Neuronal stem cell (in vitro differentiated cells): ENCODE measurements around the gene GRPEL2.

ENCODE experiments used
- DNase-seq: peaks from one replicate; pipeline ENCODE4 v3.0.0-alpha.2; 2013; ENCODE audit warnings: low spot score
- H2AFZ ChIP-seq: one replicate; pipeline ENCODE4 v1.6.1; 2013; ENCODE audit warnings: mild to moderate bottlenecking, low read length, inconsistent platforms
- H2AK5ac ChIP-seq: 2 replicates; pipeline ENCODE4 v1.6.1; 2013; ENCODE audit warnings: low read depth, mild to moderate bottlenecking, inconsistent platforms, low read length, moderate library complexity, mixed read lengths
- H2BK120ac ChIP-seq: 2 replicates; pipeline ENCODE4 v1.6.1; 2013; ENCODE audit warnings: low read depth, mild to moderate bottlenecking, inconsistent platforms, low read length, moderate library complexity, mixed read lengths
- H2BK12ac ChIP-seq: one replicate; pipeline ENCODE4 v1.6.1; 2013; ENCODE audit warnings: low read length, inconsistent platforms
- H2BK15ac ChIP-seq: 2 replicates; pipeline ENCODE4 v1.6.1; 2013; ENCODE audit warnings: mild to moderate bottlenecking, low read length, inconsistent platforms, mixed read lengths
- H2BK5ac ChIP-seq: one replicate; pipeline ENCODE4 v1.6.1; 2013; ENCODE audit warnings: inconsistent platforms, mild to moderate bottlenecking, low read length, moderate library complexity
- H3K14ac ChIP-seq: one replicate; pipeline ENCODE4 v1.6.1; 2013; ENCODE audit warnings: low read length, inconsistent platforms
- H3K18ac ChIP-seq: 2 replicates; pipeline ENCODE4 v1.6.1; 2013; ENCODE audit warnings: low read length, inconsistent platforms
- H3K23ac ChIP-seq: 2 replicates; pipeline ENCODE4 v1.6.1; 2013; ENCODE audit warnings: low read depth, mild to moderate bottlenecking, mixed read lengths, low read length, inconsistent platforms; ENCODE audit not compliant: poor library complexity
- H3K27ac ChIP-seq: replicated peaks from 3 replicates; pipeline ENCODE4 v1.5.1; 2013; ENCODE audit warnings: low read length, inconsistent platforms
- H3K27me3 ChIP-seq, 3 experiments: 2 replicates each; pipeline ENCODE4 v1.6.1; 2013; ENCODE audit warnings: low read length in 3 of 3, mild to moderate bottlenecking in 2 of 3, inconsistent platforms in 1 of 3, low read depth in 1 of 3, mixed read lengths in 1 of 3, moderate library complexity in 1 of 3; ENCODE audit not compliant: control insufficient read depth in 3 of 3, insufficient read depth in 3 of 3
- H3K36me3 ChIP-seq, 2 donors: replicated peaks in 1 of 2; 2 replicates each; pipeline ENCODE4 v1.6.1; 2013; ENCODE audit warnings: low read length in 2 of 2; ENCODE audit not compliant: control insufficient read depth in 2 of 2, insufficient read depth in 2 of 2
- H3K4ac ChIP-seq: 2 replicates; pipeline ENCODE4 v1.6.1; 2013; ENCODE audit warnings: inconsistent platforms, mild to moderate bottlenecking, low read length, moderate library complexity
- H3K4me1 ChIP-seq, 2 donors: 1 replicate in 1 of 2; 2 replicates in 1 of 2; pipeline ENCODE4 v1.6.1; 2013; ENCODE audit warnings: low read length in 2 of 2, low read depth in 1 of 2; ENCODE audit not compliant: control insufficient read depth in 2 of 2, insufficient read depth in 1 of 2
- H3K4me2 ChIP-seq: one replicate; pipeline ENCODE4 v1.6.1; 2013; ENCODE audit warnings: mild to moderate bottlenecking, low read length, inconsistent platforms; ENCODE audit not compliant: insufficient read depth, poor library complexity, severe bottlenecking
- H3K4me3 ChIP-seq, 2 donors: 2 replicates each; pipeline ENCODE4 v1.5.1; 2013; ENCODE audit warnings: low read length in 2 of 2, mild to moderate bottlenecking in 2 of 2, inconsistent platforms in 1 of 2, moderate library complexity in 1 of 2
- H3K79me1 ChIP-seq: one replicate; pipeline ENCODE4 v1.6.1; 2013; ENCODE audit warnings: low read depth, mild to moderate bottlenecking, inconsistent platforms, low read length, moderate library complexity
- H3K9ac ChIP-seq: one replicate; pipeline ENCODE4 v1.6.1; 2013; ENCODE audit warnings: mild to moderate bottlenecking, low read depth, low read length, inconsistent platforms; ENCODE audit not compliant: poor library complexity
- H3K9me3 ChIP-seq, 2 donors: replicated peaks in 1 of 2; 2 replicates each; pipeline versions ENCODE3 to v1.6.1; 2013; ENCODE audit warnings: low read length in 2 of 2, mild to moderate bottlenecking in 2 of 2, inconsistent platforms in 1 of 2, low read depth in 1 of 2, mixed read lengths in 1 of 2, moderate library complexity in 1 of 2; ENCODE audit not compliant: control insufficient read depth in 2 of 2, insufficient read depth in 1 of 2
- H4K8ac ChIP-seq: one replicate; pipeline ENCODE4 v1.6.1; 2013; ENCODE audit warnings: low read depth, mild to moderate bottlenecking, inconsistent platforms, low read length, moderate library complexity
- H4K91ac ChIP-seq: one replicate; pipeline ENCODE4 v1.6.1; 2013; ENCODE audit warnings: low read length, low read depth, mild to moderate bottlenecking, inconsistent platforms; ENCODE audit not compliant: poor library complexity
- WGBS, 2 donors: extraction: QIAGEN DNeasy Blood & Tissue Kit; methylation state at CpG; one replicate each; pipeline ENCODE4 v1.1.7; 2013; ENCODE audit warnings: missing lambda C conversion rate in 2 of 2, mixed read lengths in 1 of 2; ENCODE audit not compliant: insufficient read length in 2 of 2, insufficient replicate concordance in 1 of 2; ENCODE audit errors: extremely low coverage in 2 of 2; 5-methylcytosine and 5-hydroxymethylcytosine counted together

The GRPEL2 gene

GRCh38 chr5:149348518-149348917, 3.2 kb downstream of the GRPEL2 start:
- Histone ChIP-seq H3K14ac (no peak overlapping the region), H2AK5ac (no peak overlapping the region), H2BK15ac (no peak overlapping the region), H3K23ac (no peak overlapping the region), H4K8ac (no peak overlapping the region), H2AFZ (no peak overlapping the region), H3K4ac (no peak overlapping the region), H2BK12ac (no peak overlapping the region), H3K27ac (no peak overlapping the region), H3K4me2 (no peak overlapping the region), H2BK5ac (no peak overlapping the region), H3K36me3 (peaks cover 22 to 67% of the 10 kb centered on the region in 2 donors), H3K4me3 (no peak overlapping the region), H3K9ac (no peak overlapping the region), H3K18ac (no peak overlapping the region), H3K79me1 (peaks cover 5% of the 10 kb centered on the region), H3K27me3 (no peaks in the 10 kb centered on the region), H3K4me1 (peaks cover 2 to 5% of the 10 kb centered on the region in 2 donors), H2BK120ac (no peak overlapping the region), H3K9me3 (no peaks in the 10 kb centered on the region), H4K91ac (no peak overlapping the region)
- WGBS, 2 donors: no CpG with 5 or more reads among the region's 1 CpG
- no peak for DNase-seq

GRCh38 chr5:149349382-149349781, 4.1 kb downstream of the GRPEL2 start:
- Histone ChIP-seq H2AFZ (no peak overlapping the region), H3K4me1 (peaks cover 2 to 3% of the 10 kb centered on the region in 2 donors), H4K91ac (no peak overlapping the region), H3K23ac (no peak overlapping the region), H3K79me1 (peaks cover 5% of the 10 kb centered on the region), H2BK15ac (no peak overlapping the region), H2BK5ac (no peak overlapping the region), H3K9me3 (no peaks in the 10 kb centered on the region), H2BK120ac (no peak overlapping the region), H3K4me2 (no peak overlapping the region), H4K8ac (no peak overlapping the region), H3K27me3 (no peaks in the 10 kb centered on the region), H2BK12ac (no peak overlapping the region), H2AK5ac (no peak overlapping the region), H3K4ac (no peak overlapping the region), H3K14ac (no peak overlapping the region), H3K9ac (no peak overlapping the region), H3K27ac (no peak overlapping the region), H3K4me3 (no peak overlapping the region), H3K36me3 (peaks cover 22 to 76% of the 10 kb centered on the region in 2 donors), H3K18ac (no peak overlapping the region)
- WGBS, 2 donors: no CpG with 5 or more reads among the region's 4 CpGs
- no peak for DNase-seq

- no peak overlapping the region for H3K9ac ChIP-seq
- no peak overlapping the region for H4K91ac ChIP-seq
- WGBS, 2 donors: no CpG with 5 or more reads among the region's 4 CpGs
- H2BK12ac ChIP-seq: no peak overlapping the region
- H3K27me3 ChIP-seq: no peaks in the 10 kb centered on the region
- no peaks in the 10 kb centered on the region for H3K79me1 ChIP-seq
- H2AK5ac ChIP-seq: no peak overlapping the region
- H3K9me3 ChIP-seq: no peaks in the 10 kb centered on the region
- no peak overlapping the region for H3K4me3 ChIP-seq
- H4K8ac ChIP-seq: no peak overlapping the region
- no peak overlapping the region for H3K4me2 ChIP-seq
- no peak for DNase-seq
- H3K18ac ChIP-seq: no peak overlapping the region
- no peak overlapping the region for H2BK15ac ChIP-seq
- no peak overlapping the region for H2AFZ ChIP-seq
- H3K4ac ChIP-seq: no peak overlapping the region
- no peak overlapping the region for H2BK120ac ChIP-seq
- H3K36me3 ChIP-seq: peaks cover 24 to 90% of the 10 kb centered on the region in 2 donors
- H3K23ac ChIP-seq: no peak overlapping the region
- H3K14ac ChIP-seq: no peak overlapping the region
- H3K4me1 ChIP-seq: peaks cover 0 to 2% of the 10 kb centered on the region in 2 donors
- H2BK5ac ChIP-seq: no peak overlapping the region
- no peak overlapping the region for H3K27ac ChIP-seq
Measured at GRCh38 chr5:149352169-149352568, 6.9 kb downstream of the GRPEL2 start.

- peaks cover 17 to 73% of the 10 kb centered on the region in 2 donors for H3K36me3 ChIP-seq
Measured at GRCh38 chr5:149353911-149354310, 8.6 kb downstream of the GRPEL2 start.

More at GRCh38 chr5:149353911-149354310, 8.6 kb downstream of the GRPEL2 start:
- Histone ChIP-seq H4K8ac (no peak overlapping the region), H3K9me3 (no peaks in the 10 kb centered on the region), H3K79me1 (no peaks in the 10 kb centered on the region), H3K14ac (no peak overlapping the region), H2AK5ac (no peak overlapping the region), H3K18ac (no peak overlapping the region), H2BK5ac (no peak overlapping the region), H3K9ac (no peak overlapping the region), H2BK120ac (no peak overlapping the region), H3K4ac (no peak overlapping the region), H3K27ac (no peak overlapping the region), H2BK15ac (no peak overlapping the region), H4K91ac (no peak overlapping the region), H3K4me1 (peaks cover 3 to 5% of the 10 kb centered on the region in 2 donors), H3K4me3 (no peak overlapping the region), H3K4me2 (no peak overlapping the region), H2BK12ac (no peak overlapping the region), H3K27me3 (no peaks in the 10 kb centered on the region), H2AFZ (no peak overlapping the region), H3K23ac (no peak overlapping the region)
- WGBS, 2 donors: no CpG with 5 or more reads among the region's 2 CpGs
- DNase-seq: no peak
